Liver (tissue), 3 donors: Measurements from ENCODE around the gene PPARD.

Experiments
- ATF3 ChIP-seq: IDR thresholded peaks from 2 replicates; pipeline ENCODE4 v1.6.1; 2016; ENCODE audit warnings: antibody characterized with exemption
- CTCF ChIP-seq: fragments of 150-350 bp; IDR thresholded peaks from 2 replicates; pipeline ENCODE4 v1.5.1; 2017; ENCODE audit warnings: improper control_type of control experiment, low read depth, low read length; ENCODE audit not compliant: missing input control
- MAX ChIP-seq: IDR thresholded peaks from 2 replicates; pipeline ENCODE4 v1.6.1; 2016; ENCODE audit warnings: antibody characterized with exemption
- RAD21 ChIP-seq, 2 donors: IDR thresholded peaks; 2 replicates each; pipeline ENCODE4 v1.6.1; 2016; ENCODE audit warnings: antibody characterized with exemption in 2 of 2, mild to moderate bottlenecking in 2 of 2
- ZBTB33 ChIP-seq: IDR thresholded peaks from 2 replicates; pipeline ENCODE4 v1.6.1; 2016; ENCODE audit warnings: antibody characterized with exemption
- donor health status: healthy.
- donor health status: healthy.

- TF ChIP-seq CTCF (no peak), MAX (no peak), RAD21 (IDR thresholded peaks at IDR 0.05) (no peak), ATF3 (no peak), ZBTB33 (no peak)
These were observed 24.7 kb upstream of the PPARD start for GRCh38 chr6:35317483-35318195.
